Thyroid gland (tissue), 4 donors: ENCODE measurements around the gene ZNF559.

ENCODE experiments used
- CTCF ChIP-seq, 6 experiments: fragments of 200-600 bp in 3 of 6; fragments of 450-650 bp in 3 of 6; sonication (generic) in 3 of 6; IDR thresholded peaks; one replicate each; pipeline ENCODE4 v1.5.1; 2016 to 2019; ENCODE audit warnings: antibody characterized with exemption in 6 of 6, mild to moderate bottlenecking in 2 of 6, inconsistent platforms in 1 of 6, moderate library complexity in 1 of 6
- POLR2A ChIP-seq, 2 donors: fragments of 450-650 bp; IDR thresholded peaks; one replicate each; pipeline ENCODE4 v1.6.1; 2017; ENCODE audit warnings: antibody characterized with exemption in 2 of 2, mild to moderate bottlenecking in 2 of 2, moderate library complexity in 1 of 2

GRCh38 chr19:9353011-9353410 lies 29.0 kb downstream of the ZNF559 start:
- no peak for TF ChIP-seq CTCF (IDR thresholded peaks at IDR 0.05)
- TF ChIP-seq POLR2A (IDR thresholded peaks at IDR 0.05): no peak
